A549 treated with CpdA at 1 μM for 4 hours (cell line): ENCODE data around the gene EIF3C. TPM values are rescaled to one million over a fixed set of nuclear protein-coding genes. Genes with fewer than 3 reads are reported as not detected.

Experiments used
- total RNA-seq: library from RNA; stranded (reverse); fragments of 200-300 nt; extraction: Qiagen RNA extraction; gene quantifications from 5 replicates; pipeline ENCODE4 v1.2.3, GENCODE V29; 2022; ENCODE audit warnings: low read depth

Gene EIF3C
- 207 to 397 TPM (median 358 TPM) in 5 replicates for total RNA-seq

GRCh38 chr16:28711220-28712083 lies at the start of gene EIF3C:
Gene EIF3C (plus strand): TSS chr16:28711464. CDS start chr16:28711687, 223 bp downstream.

GRCh38 chr16:28751487-28751886 lies 40.2 kb downstream of the EIF3C start, which contains the start of gene NPIPB9:
Gene NPIPB9 (plus strand): TSS chr16:28751787.

Other genes with a start within 250 kb of the EIF3C start
- gene NPIPB7, start 239.1 kb upstream of the EIF3C start, total RNA-seq = 0.13 to 0.39 TPM (median 0.18 TPM) in 3 of 5 replicates, not detected in the others
- gene CLN3, start 219.4 kb upstream of the EIF3C start, total RNA-seq = 23.1 to 38.3 TPM (median 29.5 TPM) in 5 replicates
- gene APOBR, start 216.8 kb upstream of the EIF3C start, total RNA-seq = 0.03 to 0.07 TPM (median 0.03 TPM) in 3 of 5 replicates, not detected in the others
- gene IL27, start 204.6 kb upstream of the EIF3C start, total RNA-seq = not detected in 5 replicates
- gene NUPR1, start 172.5 kb upstream of the EIF3C start, total RNA-seq = 13.3 to 20.6 TPM (median 15.0 TPM) in 5 replicates
- 20.3 to 24.7 TPM (median 21.8 TPM) in 5 replicates for gene SGF29, start 157.5 kb upstream of the EIF3C start, total RNA-seq
- 0.07 TPM in 1 of 5 replicates, not detected in the others for gene SULT1A2, start 114.4 kb upstream of the EIF3C start, total RNA-seq
- 5.0 to 5.5 TPM (median 5.3 TPM) in 5 replicates for gene SULT1A1, start 101.4 kb upstream of the EIF3C start, total RNA-seq
- 0.49 to 0.97 TPM in 2 of 5 replicates, not detected in the others for gene NPIPB8, start 73.4 kb upstream of the EIF3C start, total RNA-seq
- 1.2 to 3.0 TPM (median 1.7 TPM) in 5 replicates for gene NPIPB9, start 40.3 kb downstream of the EIF3C start, total RNA-seq
- gene ATXN2L, start 111.5 kb downstream of the EIF3C start, total RNA-seq = 101 to 148 TPM (median 134 TPM) in 5 replicates
- 217 to 312 TPM (median 296 TPM) in 5 replicates for gene TUFM, start 134.9 kb downstream of the EIF3C start, total RNA-seq
- gene SH2B1, start 152.4 kb downstream of the EIF3C start, total RNA-seq = 25.2 to 33.2 TPM (median 30.8 TPM) in 5 replicates
- gene ATP2A1, start 167.0 kb downstream of the EIF3C start, total RNA-seq = 1.2 to 2.7 TPM (median 2.2 TPM) in 5 replicates
- 10.0 to 12.0 TPM (median 10.7 TPM) in 5 replicates for gene RABEP2, start 213.8 kb downstream of the EIF3C start, total RNA-seq
- not detected in 5 replicates for gene CD19, start 220.5 kb downstream of the EIF3C start, total RNA-seq
- 22.7 to 32.3 TPM (median 31.0 TPM) in 5 replicates for gene NFATC2IP, start 239.5 kb downstream of the EIF3C start, total RNA-seq